Stimulated activated CD8-positive, alpha-beta memory T cell treated with anti-CD3 and anti-CD28 coated beads, Interleukin-4, amount 100 ng/mL, for 4 hours (primary cell): Measurements from ENCODE around the gene MTCH1.
A peak's percentile ranks its signal among the peaks of the same experiment; 100 is the strongest.

Experiments used
- DNase-seq, 2 donors: peaks; one replicate each; pipeline ENCODE4 v3.0.0-alpha.2; 2020; ENCODE audit warnings: low read depth in 2 of 2, low spot score in 1 of 2

Gene MTCH1

GRCh38 chr6:36985808-36986703, at the start of gene MTCH1:
Gene MTCH1 (minus strand): TSS chr6:36986196. CDS start chr6:36986173, 23 bp downstream.
- peak; percentile 62 to 72 for DNase-seq

DNA sequence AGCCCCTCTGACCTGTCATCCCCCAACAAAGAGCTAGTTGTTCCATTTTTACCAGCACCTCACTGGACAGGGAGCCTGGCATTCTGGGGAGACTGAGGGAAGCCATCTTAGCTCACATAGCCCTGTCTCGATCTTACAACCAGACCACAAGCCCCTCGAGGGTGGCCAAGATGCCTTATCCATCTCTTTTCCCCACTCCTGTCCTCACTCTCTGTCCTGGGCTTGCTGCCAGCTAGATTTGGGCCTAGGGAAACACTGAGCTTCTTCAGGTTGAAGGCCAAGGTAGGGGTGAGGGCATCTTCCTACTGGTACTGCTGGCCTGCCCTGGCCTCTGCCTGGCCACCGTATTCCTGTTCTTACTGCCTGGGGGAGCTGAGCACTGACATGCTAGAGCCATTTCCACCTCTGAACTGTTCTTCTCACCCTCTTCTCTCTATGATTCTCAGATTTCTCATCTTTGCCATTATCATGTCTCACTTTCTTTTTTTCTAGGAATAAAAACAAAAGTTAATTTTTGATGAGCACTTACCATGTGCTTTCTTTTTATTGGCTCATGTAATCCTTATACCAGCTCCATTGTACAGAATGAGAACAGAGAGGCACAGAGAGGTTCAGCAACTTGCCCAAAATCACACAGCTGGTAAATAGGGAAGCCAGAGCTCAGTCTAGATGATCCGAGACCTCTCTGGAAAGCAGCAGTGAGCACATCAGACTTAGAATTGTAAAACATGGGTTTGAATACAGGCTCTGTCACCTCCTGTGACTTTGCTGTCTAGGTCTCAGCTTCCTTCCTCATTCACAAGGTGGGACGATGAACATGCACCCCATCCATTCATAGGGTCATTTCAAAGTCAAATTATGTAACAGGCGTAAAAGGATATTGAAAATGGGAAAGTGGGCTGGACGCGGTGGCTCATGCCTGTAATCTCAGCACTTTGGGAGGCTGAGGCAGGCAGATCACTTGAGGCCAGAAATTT, 48.1 kb upstream of the MTCH1 start:
- no peak for DNase-seq

- DNase-seq: no peak
Measured at GRCh38 chr6:37033255-37033654, 47.3 kb upstream of the MTCH1 start.

DNA sequence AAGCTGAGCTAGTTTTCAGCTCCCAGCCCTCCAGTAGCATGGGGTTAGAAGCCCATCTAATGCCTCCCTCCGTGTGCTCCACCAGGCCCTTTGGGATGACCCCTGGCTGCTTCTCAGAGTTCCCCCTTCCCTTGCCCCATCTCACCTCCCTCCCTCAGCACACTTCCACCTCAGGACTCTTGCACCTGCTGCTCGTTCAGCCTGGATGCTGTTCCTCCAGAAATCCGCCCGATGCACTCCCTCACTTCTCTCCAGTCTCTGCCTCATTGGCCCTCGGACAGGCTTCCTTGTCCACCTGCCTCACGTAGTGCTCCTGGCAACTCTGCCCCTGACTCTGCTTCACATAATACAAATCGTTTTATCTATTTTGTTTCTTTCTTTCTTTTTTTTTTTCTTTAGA, 46.2 kb upstream of the MTCH1 start:
- no peak for DNase-seq

- no peak for DNase-seq
Measured at GRCh38 chr6:37030599-37030998, 44.6 kb upstream of the MTCH1 start.

DNA sequence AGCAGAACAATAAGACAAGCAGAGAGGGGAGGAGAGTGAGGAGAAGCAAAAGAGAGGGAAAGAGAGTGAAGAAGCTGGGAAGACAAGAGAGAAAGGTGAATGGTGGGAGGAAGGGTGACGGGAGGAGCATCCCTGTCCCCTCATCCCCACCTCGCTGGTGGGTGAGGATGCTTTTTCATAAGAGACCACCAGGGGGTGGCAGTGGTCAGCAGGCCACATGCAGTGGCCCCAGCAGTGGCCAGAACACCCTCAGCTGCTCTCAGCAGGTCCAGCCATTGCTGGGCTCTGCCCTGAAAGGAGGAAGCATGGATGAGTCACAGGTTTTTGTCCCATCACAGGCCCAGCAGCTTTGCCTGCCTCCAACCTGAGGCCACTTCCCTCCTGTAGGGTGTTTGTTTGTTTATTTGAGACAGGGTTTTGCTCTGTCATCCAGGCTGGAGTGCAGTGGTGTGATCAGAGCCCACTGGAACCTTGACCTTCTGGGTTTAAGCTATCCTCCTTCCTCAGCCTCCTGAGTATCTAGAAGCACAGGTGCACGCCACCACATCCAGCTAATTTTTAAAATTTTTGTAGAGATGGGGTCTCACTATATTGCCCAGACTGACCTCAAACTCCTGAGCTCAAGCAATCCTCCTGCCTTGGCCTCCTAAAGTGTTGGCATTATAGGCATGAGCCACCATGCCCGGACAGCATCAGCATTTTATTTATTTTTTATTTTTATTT, 43.4 kb upstream of the MTCH1 start:
- no peak for DNase-seq

GRCh38 chr6:37027811-37028469, 41.9 kb upstream of the MTCH1 start:
- DNase-seq: no peak

DNA sequence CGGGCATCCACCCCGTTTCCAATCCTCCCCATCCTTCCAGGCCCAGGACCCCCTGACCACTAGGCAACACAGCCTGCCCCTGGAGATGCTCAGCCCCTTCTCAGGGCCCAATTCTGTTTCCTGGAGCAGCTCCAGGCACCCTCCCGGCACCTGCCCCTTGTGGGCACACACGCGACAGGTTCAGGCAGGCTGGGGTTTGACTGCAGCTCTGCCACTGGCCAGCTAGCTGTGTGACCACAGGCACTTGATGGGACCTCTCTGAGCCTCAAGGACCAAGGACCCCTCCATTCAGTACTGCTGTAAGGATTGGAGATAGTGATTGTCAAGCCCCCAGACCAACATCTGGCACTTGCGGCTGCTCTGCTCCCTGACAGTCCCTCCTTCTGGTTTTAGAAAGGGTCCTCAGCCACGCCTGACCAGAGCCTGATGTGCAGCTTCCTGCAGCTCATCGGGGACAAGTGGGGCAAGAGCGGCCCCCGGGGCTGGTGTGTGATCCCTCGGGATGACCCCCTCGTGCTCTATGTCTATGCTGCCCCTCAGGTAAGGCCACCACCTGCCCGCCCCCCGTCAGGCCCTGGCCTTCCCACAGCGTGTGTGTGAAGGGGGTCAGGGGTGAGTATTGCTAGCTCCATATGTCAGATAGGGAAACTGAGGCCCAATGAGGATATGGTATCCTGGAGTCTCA, 41.2 kb upstream of the MTCH1 start:
- DNase-seq: no peak

DNA sequence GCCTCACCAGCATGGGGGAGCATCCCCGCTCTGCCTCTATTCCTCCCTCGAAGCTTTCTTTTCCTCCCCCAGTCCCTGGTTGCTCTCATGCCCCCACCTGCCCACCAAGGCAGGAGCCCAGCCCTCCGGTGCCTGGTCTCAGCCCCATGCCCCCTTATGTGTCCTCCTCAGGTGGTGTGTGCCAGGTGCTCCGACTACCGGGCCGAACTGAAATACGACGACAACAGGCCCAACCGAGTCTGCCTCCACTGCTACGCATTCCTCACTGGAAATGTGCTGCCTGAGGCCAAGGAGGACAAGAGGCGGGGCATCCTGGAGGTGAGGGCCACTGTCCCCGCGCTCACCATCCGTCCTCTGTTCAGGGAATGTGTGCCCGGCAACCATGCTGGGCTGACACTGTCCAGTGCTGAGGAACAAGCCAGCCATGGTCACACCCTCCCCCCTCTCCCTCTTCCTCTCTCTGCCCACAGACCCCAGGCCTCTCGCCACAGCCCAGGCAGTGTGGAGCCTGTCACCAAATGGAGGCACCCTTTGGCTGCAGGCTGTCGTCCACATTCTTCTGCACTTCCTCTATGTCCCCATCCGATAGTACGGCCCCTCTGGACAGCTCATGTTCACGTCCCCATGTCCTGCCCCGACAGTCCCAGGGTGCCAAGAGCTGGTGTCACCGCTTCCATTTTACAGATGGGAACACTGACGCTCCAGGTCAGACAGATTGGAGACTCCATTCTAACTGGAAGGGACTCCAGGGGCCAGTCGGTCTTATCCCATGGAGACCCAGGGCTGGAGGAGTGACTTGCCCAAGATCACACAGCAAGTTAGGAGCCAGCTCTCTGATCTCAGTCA, 39.8 kb upstream of the MTCH1 start:
- DNase-seq: no peak

GRCh38 chr6:37024656-37025337, 38.8 kb upstream of the MTCH1 start:
- DNase-seq: peak in 1 of 2 donors; percentile 20

- DNase-seq: no peak
Measured at GRCh38 chr6:37022135-37022863, 36.3 kb upstream of the MTCH1 start.

- DNase-seq: peak; percentile 25 to 27
Measured at GRCh38 chr6:37021356-37022129, 35.5 kb upstream of the MTCH1 start.

DNA sequence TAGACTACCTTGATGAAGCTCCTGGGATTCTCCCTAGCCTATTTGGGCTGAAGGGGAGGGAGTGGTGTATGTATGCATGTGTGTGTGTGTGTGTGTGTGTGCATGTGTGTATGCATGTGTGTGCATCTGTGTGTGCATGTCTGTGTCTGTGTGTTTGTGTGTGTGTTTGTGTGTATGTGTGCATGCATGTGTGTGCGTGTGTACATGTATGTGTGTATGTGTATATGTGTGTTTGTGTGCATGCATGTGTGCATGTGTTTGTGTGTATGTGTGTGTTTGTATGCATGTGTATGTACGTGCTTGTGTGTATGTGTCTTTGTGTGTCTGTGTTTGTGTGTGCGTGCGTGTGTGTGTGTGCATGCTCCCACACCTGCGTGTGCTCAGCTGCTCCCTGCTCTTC, 34.8 kb upstream of the MTCH1 start:
- DNase-seq: no peak

DNA sequence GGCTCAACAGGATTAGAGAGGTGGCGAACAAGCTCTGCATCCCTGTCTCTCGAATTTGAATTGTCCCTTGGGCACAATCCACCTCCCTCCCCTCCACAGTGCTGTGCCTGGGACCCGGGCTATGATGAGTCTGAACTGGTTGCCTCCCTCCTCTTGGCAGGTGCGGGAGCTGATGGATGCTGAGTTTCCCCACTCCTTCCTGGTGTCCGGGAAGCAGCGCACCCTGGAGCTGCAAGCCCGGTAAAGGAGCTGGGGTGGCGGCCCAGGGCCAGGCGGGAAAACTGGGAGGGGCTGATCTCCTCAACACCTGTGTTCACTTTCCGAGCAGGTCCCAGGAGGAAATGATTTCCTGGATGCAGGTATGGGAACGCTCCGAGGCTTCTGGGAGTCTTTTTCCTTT, 34.4 kb upstream of the MTCH1 start:
- no peak for DNase-seq

- no peak for DNase-seq
Measured at GRCh38 chr6:37019065-37019450, 33.1 kb upstream of the MTCH1 start.

DNA sequence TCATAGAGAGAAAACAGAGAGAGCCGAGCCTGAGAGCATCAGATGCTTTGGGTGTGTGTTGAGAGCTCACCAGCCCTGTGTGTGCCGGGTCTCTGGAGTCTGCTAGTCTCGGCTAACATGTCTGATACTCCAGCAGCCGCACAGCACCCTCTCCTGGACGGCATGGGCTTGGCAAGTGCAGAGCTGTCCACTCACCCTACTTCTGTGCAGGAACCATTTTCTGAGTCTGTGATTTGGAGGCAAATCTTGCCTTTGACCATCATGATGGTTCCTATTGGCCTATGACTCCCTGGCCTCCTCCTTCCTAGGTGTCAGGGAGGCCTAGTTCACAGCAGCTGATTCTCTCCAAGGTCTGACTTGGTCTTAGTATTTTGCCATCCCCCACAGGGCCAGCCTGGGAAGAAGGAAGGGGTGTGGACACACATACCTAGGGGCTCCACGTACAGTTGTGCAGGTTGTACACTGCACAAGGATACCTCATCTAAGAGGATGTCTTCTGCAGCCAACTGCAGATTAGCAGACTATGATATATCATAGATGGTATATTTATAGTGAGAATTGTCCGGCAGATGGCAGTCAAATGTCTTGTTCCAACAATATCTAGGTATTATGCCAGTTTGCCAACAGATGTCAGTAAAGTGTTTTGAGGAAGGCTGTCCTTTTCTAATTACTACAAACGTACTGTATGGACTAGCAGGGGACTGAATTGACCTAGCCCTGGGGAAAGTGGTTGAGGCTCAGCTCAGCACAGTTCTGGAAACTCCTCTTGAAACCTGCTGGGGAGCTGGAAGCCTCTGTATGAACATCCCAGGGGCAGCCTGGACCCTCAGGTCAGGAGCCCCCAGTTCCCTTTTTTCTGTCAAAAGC, 32.4 kb upstream of the MTCH1 start:
- peak; percentile 70 to 77 for DNase-seq
